Activated T-cell treated with anti-CD3 and anti-CD28 coated beads, Interleukin-2, amount 50 U/mL, for 72 hours (primary cell): ENCODE measurements around the gene CIAO2B. TPM values are rescaled to one million over a fixed set of nuclear protein-coding genes. Genes with fewer than 3 reads are reported as not detected.
A peak's percentile ranks its signal among the peaks of the same experiment; 100 is the strongest.
"Not testable (repeated sequence)": the region's sequence is repeated elsewhere in the genome, so short reads cannot be mapped to it uniquely, and the experiment has no call there.

Experiments used
- ATAC-seq, 2 donors: fragments of 150-1000 bp; cut with Tn5 transposase; replicated peaks in 1 of 2; 2 replicates each; pipeline ENCODE4 v1.10.0; 2021; ENCODE audit warnings: moderate library complexity in 2 of 2, mild to moderate bottlenecking in 1 of 2
- DNase-seq, 2 donors: peaks; one replicate each; pipeline ENCODE4 v3.0.0; 2021 to 2022; ENCODE audit warnings: mixed read lengths in 1 of 2
- H3K27ac Mint-ChIP-seq: one replicate; pipeline ENCODE4 v1.8.0; 2022; ENCODE audit warnings: mild to moderate bottlenecking, moderate library complexity, mixed read lengths
- H3K27me3 Mint-ChIP-seq: one replicate; pipeline ENCODE4 v1.8.0; 2022; ENCODE audit warnings: low read depth, mixed read lengths
- H3K36me3 Mint-ChIP-seq, 2 donors: one replicate each; pipeline ENCODE4 v1.8.0; 2022; ENCODE audit warnings: mixed read lengths in 2 of 2, mild to moderate bottlenecking in 1 of 2; ENCODE audit not compliant: insufficient read depth in 2 of 2
- H3K4me1 Mint-ChIP-seq: one replicate; pipeline ENCODE4 v1.8.0; 2022; ENCODE audit warnings: low read depth, mixed read lengths
- H3K4me3 Mint-ChIP-seq, 2 donors: one replicate each; pipeline ENCODE4 v1.8.0; 2022; ENCODE audit warnings: mild to moderate bottlenecking in 2 of 2, mixed read lengths in 2 of 2, moderate library complexity in 2 of 2
- H3K9me3 Mint-ChIP-seq, 2 donors: one replicate each; pipeline ENCODE4 v1.8.0; 2022; ENCODE audit warnings: mixed read lengths in 2 of 2
- total RNA-seq, 2 donors: library from RNA; stranded (reverse); gene quantifications; one replicate each; pipeline ENCODE4 v1.2.3, GENCODE V29; 2022

The CIAO2B gene
- total RNA-seq, 2 donors from 2014 or later, result 145 to 167 TPM

- H3K36me3 Mint-ChIP-seq, result peaks cover 0 to 1% of the 10 kb centered on the region in 2 donors
- no peaks in the 10 kb centered on the region for H3K9me3 Mint-ChIP-seq
- no peak for DNase-seq
- H3K4me1 Mint-ChIP-seq, result no peaks in the 10 kb centered on the region
- no peaks in the 10 kb centered on the region for H3K27me3 Mint-ChIP-seq
- H3K4me3 Mint-ChIP-seq, result no peak overlapping the region
- no peak for ATAC-seq
- no peak overlapping the region for H3K27ac Mint-ChIP-seq
Measured at GRCh38 chr16:66899945-66900710, 34.1 kb downstream of the CIAO2B start.

GRCh38 chr16:66899310-66899944 is 34.8 kb downstream of the CIAO2B start:
- peaks cover 0 to 1% of the 10 kb centered on the region in 2 donors for H3K36me3 Mint-ChIP-seq
- H3K27ac Mint-ChIP-seq, result no peak overlapping the region
- H3K27me3 Mint-ChIP-seq, result no peaks in the 10 kb centered on the region
- no peaks in the 10 kb centered on the region for H3K9me3 Mint-ChIP-seq
- DNase-seq, result no peak
- H3K4me1 Mint-ChIP-seq, result no peaks in the 10 kb centered on the region
- H3K4me3 Mint-ChIP-seq, result no peak overlapping the region
- ATAC-seq, result no peak

- no peak for ATAC-seq
Measured at GRCh38 chr16:66898933-66899309, 35.3 kb downstream of the CIAO2B start.

GRCh38 chr16:66898207-66898606 is 36.0 kb downstream of the CIAO2B start:
- no peak overlapping the region for H3K4me3 Mint-ChIP-seq
- H3K27ac Mint-ChIP-seq, result no peak overlapping the region
- peaks cover 1% of the 10 kb centered on the region for H3K4me1 Mint-ChIP-seq
- DNase-seq (no peak), ATAC-seq (no peak)
- H3K36me3 Mint-ChIP-seq, result peaks cover 0 to 1% of the 10 kb centered on the region in 2 donors
- H3K9me3 Mint-ChIP-seq, result no peaks in the 10 kb centered on the region
- no peaks in the 10 kb centered on the region for H3K27me3 Mint-ChIP-seq

More at GRCh38 chr16:66898933-66899309, 35.3 kb downstream of the CIAO2B start:
- Mint-ChIP-seq H3K4me1 (no peaks in the 10 kb centered on the region), H3K27me3 (no peaks in the 10 kb centered on the region), H3K4me3 (no peak overlapping the region), H3K27ac (no peak overlapping the region), H3K36me3 (peaks cover 0 to 1% of the 10 kb centered on the region in 2 donors), H3K9me3 (no peaks in the 10 kb centered on the region)
- no peak for DNase-seq

GRCh38 chr16:66896682-66897081 is 37.5 kb downstream of the CIAO2B start:
- not testable (repeated sequence) for DNase-seq, H3K4me3 Mint-ChIP-seq, H3K9me3 Mint-ChIP-seq, H3K27ac Mint-ChIP-seq, H3K4me1 Mint-ChIP-seq, H3K36me3 Mint-ChIP-seq, ATAC-seq, H3K27me3 Mint-ChIP-seq

- Mint-ChIP-seq H3K9me3 (no peaks in the 10 kb centered on the region), H3K4me3 (no peak overlapping the region), H3K36me3 (peaks cover 0 to 2% of the 10 kb centered on the region in 2 donors), H3K27me3 (no peaks in the 10 kb centered on the region), H3K27ac (no peak overlapping the region), H3K4me1 (peaks cover 10% of the 10 kb centered on the region)
- ATAC-seq, result no peak
- no peak for DNase-seq
Measured at GRCh38 chr16:66895999-66896398, 38.2 kb downstream of the CIAO2B start.

GRCh38 chr16:66895689-66895979 is 38.6 kb downstream of the CIAO2B start:
- H3K27ac Mint-ChIP-seq, result no peak overlapping the region
- H3K4me1 Mint-ChIP-seq, result peaks cover 10% of the 10 kb centered on the region
- H3K27me3 Mint-ChIP-seq, result no peaks in the 10 kb centered on the region
- no peak for DNase-seq
- peaks cover 0 to 2% of the 10 kb centered on the region in 2 donors for H3K36me3 Mint-ChIP-seq
- H3K4me3 Mint-ChIP-seq, result no peak overlapping the region
- H3K9me3 Mint-ChIP-seq, result no peaks in the 10 kb centered on the region
- no peak for ATAC-seq

GRCh38 chr16:66894948-66895688 is 39.1 kb downstream of the CIAO2B start:
- H3K27me3 Mint-ChIP-seq, result no peaks in the 10 kb centered on the region
- peaks cover 0 to 2% of the 10 kb centered on the region in 2 donors for H3K36me3 Mint-ChIP-seq
- H3K27ac Mint-ChIP-seq, result no peak overlapping the region
- DNase-seq (peak; percentile 66), ATAC-seq (peak; percentile 90 to 94)
- no peaks in the 10 kb centered on the region for H3K9me3 Mint-ChIP-seq
- H3K4me1 Mint-ChIP-seq, result peaks cover 10% of the 10 kb centered on the region
- H3K4me3 Mint-ChIP-seq, result no peak overlapping the region

GRCh38 chr16:66894055-66894454 is 40.1 kb downstream of the CIAO2B start:
- Mint-ChIP-seq H3K27me3 (no peaks in the 10 kb centered on the region), H3K4me3 (no peak overlapping the region), H3K9me3 (no peaks in the 10 kb centered on the region), H3K27ac (no peak overlapping the region), H3K4me1 (peaks cover 10% of the 10 kb centered on the region), H3K36me3 (peaks cover 0 to 5% of the 10 kb centered on the region in 2 donors)
- ATAC-seq (no peak), DNase-seq (no peak)

- no peak overlapping the region for H3K27ac Mint-ChIP-seq
- peaks cover 0 to 13% of the 10 kb centered on the region in 2 donors for H3K36me3 Mint-ChIP-seq
- ATAC-seq (no peak), DNase-seq (no peak)
- no peaks in the 10 kb centered on the region for H3K9me3 Mint-ChIP-seq
- peaks cover 32% of the 10 kb centered on the region for H3K4me1 Mint-ChIP-seq
- no peak overlapping the region for H3K4me3 Mint-ChIP-seq
- H3K27me3 Mint-ChIP-seq, result no peaks in the 10 kb centered on the region
Measured at GRCh38 chr16:66891797-66892196, 42.4 kb downstream of the CIAO2B start.

- no peaks in the 10 kb centered on the region for H3K9me3 Mint-ChIP-seq
- no peak overlapping the region for H3K4me3 Mint-ChIP-seq
- no peak overlapping the region for H3K27ac Mint-ChIP-seq
- H3K4me1 Mint-ChIP-seq, result peaks cover 33% of the 10 kb centered on the region
- no peaks in the 10 kb centered on the region for H3K27me3 Mint-ChIP-seq
- DNase-seq (no peak), ATAC-seq (no peak)
- peaks cover 0 to 12% of the 10 kb centered on the region in 2 donors for H3K36me3 Mint-ChIP-seq
Measured at GRCh38 chr16:66891360-66891759, 42.8 kb downstream of the CIAO2B start.

- Mint-ChIP-seq H3K36me3 (peaks cover 0 to 12% of the 10 kb centered on the region in 2 donors), H3K27me3 (no peaks in the 10 kb centered on the region), H3K4me1 (peaks cover 35% of the 10 kb centered on the region), H3K27ac (no peak overlapping the region), H3K9me3 (no peaks in the 10 kb centered on the region), H3K4me3 (no peak overlapping the region)
- DNase-seq (no peak), ATAC-seq (no peak)
Measured at GRCh38 chr16:66890799-66891198, 43.4 kb downstream of the CIAO2B start.

- Mint-ChIP-seq H3K27me3 (no peaks in the 10 kb centered on the region), H3K4me3 (no peak overlapping the region), H3K9me3 (no peaks in the 10 kb centered on the region), H3K36me3 (peaks cover 0 to 12% of the 10 kb centered on the region in 2 donors), H3K4me1 (peaks cover 45% of the 10 kb centered on the region), H3K27ac (no peak overlapping the region)
- DNase-seq (no peak), ATAC-seq (no peak)
Measured at GRCh38 chr16:66889622-66890021, 44.6 kb downstream of the CIAO2B start.
